NCI-H748 (cell line): Measurements from ENCODE around the gene KRTAP9-4.
A peak's percentile ranks its signal among the peaks of the same experiment; 100 is the strongest.
"Not testable (repeated sequence)": the region's sequence is repeated elsewhere in the genome, so short reads cannot be mapped to it uniquely, and the experiment has no call there.

Experiments used
- DNase-seq: peaks from one replicate; lab custom pipeline; 2025; ENCODE audit not compliant: unreplicated experiment; lab: John Stamatoyannopoulos, UW

The KRTAP9-4 gene, protein sequence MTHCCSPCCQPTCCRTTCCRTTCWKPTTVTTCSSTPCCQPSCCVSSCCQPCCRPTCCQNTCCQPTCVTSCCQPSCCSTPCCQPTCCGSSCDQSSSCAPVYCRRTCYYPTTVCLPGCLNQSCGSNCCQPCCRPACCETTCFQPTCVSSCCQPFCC

DNA sequence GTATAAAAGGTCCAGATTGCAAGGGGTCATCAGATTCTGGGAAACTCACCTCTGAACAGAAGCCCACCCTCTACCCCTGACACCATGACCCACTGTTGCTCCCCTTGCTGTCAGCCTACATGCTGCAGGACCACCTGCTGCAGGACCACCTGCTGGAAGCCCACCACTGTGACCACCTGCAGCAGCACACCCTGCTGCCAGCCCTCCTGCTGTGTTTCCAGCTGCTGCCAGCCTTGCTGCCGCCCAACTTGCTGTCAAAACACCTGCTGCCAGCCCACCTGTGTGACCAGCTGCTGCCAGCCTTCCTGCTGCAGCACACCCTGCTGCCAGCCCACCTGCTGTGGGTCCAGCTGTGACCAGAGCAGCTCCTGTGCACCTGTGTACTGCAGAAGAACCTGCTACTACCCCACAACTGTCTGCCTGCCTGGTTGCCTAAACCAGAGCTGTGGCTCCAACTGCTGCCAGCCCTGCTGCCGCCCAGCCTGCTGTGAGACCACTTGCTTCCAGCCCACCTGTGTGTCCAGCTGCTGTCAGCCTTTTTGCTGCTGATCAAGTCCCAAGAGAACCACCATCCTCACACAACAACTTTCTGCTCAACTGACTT, at the start of gene KRTAP9-4:
TSS of gene KRTAP9-4 (plus strand) at position 51 of the 604 bp plus-strand sequence. CDS start at position 85, 34 bp downstream.
- peak; percentile 39 for DNase-seq

DNA sequence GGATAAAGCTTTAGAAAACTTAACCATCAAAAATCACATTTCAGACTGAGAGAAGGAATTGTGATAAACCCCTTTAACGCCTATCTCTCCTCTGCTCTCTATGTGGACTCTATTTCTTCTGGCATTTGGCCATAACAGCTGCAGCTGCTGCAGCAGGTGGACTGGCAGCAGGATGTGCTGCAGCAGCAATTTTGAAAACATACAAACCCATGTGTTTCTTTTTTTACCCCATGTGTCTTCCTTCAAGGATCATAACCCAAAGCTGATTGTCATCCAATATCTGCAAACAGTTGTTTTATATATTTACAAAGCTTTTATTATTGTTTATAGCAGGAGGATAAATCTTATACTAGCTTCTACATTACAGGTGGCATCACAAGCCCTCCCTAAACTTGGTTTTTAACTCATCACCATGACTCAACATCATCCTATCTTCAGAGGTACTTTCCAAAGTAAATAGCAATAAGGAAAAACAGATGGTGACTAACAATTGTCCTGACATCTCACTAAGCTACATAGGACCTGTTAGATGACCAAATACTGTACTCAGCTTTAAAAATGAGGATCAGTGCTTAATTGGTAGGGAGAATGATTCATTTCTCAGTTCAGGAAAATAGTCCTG, 37.5 kb upstream of the KRTAP9-4 start:
- peak; percentile 95 for DNase-seq

DNA sequence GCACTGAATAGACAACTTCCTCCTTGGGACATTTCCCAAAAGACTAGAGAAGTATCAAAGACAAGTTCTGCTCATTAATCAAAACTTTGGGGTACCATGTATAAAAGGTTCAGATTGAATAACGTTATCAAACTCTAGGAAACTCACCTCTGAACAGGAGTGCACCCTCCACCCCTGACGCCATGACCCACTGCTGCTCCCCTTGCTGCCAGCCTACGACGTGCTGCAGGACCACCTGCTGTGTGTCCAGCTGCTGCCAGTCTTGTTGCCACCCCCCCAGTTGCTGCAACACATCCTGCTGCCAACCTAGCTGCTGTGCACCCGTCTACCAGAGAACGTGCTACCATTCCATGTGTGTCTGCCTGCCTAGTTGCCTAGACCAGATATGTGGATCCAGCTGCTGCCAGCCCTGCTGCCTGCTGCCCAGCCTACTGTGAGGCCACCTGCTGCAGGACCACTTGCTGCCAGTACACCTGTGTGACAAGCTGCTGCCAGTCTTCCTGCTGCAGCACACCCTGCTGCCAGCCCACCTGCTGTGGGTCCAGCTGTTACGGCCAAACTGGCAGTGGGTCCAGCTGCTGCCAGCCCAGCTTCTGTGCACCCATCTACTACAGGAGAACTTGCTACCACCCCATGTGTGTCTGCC, 36.8 kb upstream of the KRTAP9-4 start:
- peak; percentile 94 for DNase-seq

DNA sequence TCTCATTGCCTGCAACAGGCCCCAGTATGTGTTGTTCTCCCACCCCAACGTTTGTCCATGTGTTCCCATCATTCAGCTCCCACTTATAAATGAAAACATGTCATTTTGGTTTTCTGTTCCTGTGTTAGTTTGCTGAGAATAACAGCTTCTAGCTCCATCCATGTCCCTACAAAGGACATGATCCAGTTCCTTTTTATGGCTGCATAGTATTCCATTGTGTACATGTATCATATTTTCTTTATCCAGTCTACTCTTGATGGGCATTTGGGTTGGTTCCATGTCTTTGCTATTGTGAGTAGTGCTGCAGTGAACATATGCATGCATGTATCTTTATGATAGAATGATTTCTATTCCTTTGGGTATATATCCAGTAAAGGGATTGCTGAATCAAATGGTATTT, 33.8 kb upstream of the KRTAP9-4 start:
- DNase-seq, result no peak

DNA sequence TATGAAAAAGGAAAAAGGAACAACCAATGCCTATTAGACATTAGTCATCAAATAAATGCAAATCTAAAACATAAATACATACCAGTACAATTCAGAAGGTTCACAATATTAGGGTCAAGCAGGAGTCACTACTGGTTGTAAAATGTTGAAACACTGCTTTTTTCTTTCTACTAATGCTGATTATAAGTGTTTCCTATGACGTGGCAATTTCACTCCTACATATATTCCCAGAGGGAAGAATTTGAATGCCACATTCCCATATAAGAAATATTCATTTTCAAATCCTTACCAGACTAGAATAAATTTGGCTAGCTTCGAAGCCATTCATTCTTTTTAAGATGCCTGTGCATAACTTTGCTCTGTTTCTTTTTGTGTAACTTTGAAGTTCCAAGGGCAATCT, 25.7 kb upstream of the KRTAP9-4 start:
- DNase-seq, result no peak

DNA sequence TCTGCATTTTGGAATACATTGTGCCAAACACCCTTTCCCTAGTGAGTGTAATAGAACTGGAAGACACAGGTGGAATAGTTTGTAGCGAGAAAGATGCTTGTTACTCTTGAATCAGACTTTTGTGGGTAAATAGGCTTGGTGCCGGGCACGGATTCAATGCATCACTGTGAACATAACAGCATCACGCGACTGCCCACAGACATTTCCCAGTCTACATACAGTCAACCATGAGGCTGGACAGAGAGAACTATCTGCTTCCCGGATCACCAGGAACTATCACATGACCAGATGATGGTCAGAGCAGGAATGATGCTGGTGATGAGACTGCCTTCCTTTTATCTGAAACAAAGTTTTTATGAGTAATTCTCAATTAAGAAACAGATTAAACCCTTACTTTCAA, 23.4 kb upstream of the KRTAP9-4 start:
- DNase-seq, result no peak

DNA sequence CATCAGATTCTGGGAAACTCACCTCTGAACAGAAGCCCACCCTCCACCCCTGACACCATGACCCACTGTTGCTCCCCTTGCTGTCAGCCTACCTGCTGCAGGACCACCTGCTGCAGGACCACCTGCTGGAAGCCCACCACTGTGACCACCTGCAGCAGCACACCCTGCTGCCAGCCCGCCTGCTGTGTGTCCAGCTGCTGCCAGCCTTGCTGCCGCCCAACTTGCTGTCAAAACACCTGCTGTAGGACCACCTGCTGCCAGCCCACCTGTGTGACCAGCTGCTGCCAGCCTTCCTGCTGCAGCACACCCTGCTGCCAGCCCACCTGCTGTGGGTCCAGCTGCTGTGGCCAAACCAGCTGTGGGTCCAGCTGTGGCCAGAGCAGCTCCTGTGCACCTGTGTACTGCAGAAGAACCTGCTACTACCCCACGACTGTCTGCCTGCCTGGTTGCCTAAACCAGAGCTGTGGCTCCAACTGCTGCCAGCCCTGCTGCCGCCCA, 22.8 kb upstream of the KRTAP9-4 start, which contains the start of gene KRTAP9-2:
TSS of gene KRTAP9-2 (plus strand) at position 51 of the 498 bp plus-strand sequence. CDS start at position 58, 7 bp downstream.
- not testable (repeated sequence) for DNase-seq

DNA sequence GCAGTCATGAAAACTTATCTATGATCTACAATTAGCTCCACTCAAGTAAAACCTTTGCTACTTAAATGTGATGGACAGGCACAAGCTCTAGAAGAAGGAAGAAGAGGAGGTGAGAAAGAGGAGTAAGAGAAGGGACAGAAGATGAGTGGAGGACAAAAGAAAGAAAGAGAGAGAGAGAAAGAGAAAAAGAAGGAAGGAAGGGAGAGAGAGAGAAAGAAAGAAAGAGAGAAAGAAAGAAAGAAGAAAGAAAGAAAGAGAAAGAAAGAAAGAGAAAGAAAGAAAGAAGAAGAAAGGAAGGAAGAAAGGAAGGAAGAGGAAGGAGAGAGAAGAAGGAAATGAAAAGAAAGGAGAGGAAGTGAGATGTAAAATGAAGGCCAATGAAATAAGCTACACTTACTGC, 19.4 kb upstream of the KRTAP9-4 start:
- DNase-seq, result no peak

DNA sequence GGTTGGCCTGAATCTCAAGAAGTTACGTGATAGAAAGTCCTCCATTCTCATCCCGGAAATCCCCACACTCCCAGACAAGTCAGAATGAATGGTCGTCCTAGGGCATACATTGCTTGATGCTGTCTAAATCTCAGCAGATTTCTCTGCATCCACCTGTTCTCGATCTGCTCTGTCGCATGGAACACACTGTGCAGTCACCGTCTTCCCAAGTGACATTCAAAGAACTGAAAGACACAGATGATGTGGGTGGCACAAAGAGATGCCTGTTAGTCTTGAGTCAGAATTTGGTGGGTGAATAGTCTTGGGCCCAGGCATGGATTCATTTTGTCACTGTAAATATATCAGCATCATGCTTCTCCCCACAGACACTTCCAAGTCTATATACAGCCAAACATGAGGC, 17.8 kb upstream of the KRTAP9-4 start:
- DNase-seq, result no peak

DNA sequence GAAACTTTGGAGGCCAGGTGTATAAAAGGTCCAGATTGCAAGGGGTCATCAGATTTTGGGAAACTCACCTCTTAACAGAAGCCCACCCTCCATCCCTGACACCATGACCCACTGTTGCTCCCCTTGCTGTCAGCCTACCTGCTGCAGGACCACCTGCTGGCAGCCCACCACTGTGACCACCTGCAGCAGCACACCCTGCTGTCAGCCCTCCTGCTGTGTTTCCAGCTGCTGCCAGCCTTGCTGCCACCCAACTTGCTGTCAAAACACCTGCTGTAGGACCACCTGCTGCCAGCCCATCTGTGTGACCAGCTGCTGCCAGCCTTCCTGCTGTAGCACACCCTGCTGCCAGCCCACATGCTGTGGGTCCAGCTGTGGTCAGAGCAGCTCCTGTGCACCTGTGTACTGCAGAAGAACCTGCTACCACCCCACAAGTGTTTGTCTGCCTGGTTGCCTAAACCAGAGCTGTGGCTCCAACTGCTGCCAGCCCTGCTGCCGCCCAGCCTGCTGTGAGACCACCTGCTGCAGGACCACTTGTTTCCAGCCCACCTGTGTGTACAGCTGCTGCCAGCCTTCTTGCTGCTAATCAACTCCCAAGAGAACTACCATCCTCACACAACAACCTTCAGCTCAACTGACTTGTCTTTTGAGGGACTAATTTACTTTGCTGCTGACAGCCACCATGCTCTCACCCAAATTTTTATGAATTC, 16.9 kb upstream of the KRTAP9-4 start, which contains the start of gene KRTAP9-3:
TSS of gene KRTAP9-3 (plus strand) at position 51 of the 707 bp plus-strand sequence. CDS start at position 104, 53 bp downstream.
- not testable (repeated sequence) for DNase-seq

DNA sequence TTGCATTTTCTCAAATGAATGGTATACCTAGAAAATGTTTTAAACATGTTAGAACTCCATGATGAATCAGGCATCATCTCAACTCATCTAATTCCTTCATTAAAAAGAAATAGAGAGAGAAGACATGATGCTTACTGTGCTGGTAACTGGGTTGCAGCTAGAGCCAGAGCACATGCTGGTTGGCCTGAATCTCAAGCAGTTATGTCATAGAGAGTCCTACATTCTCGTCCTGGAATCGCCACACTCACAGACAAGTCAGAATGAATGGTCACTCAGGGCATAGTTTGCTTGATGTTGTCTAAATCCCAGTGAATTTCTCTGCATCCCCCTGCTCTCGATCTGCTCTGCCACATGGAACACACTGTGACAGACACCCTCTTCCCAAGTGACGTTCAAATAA, 12.4 kb upstream of the KRTAP9-4 start:
- DNase-seq, result not testable (repeated sequence)

DNA sequence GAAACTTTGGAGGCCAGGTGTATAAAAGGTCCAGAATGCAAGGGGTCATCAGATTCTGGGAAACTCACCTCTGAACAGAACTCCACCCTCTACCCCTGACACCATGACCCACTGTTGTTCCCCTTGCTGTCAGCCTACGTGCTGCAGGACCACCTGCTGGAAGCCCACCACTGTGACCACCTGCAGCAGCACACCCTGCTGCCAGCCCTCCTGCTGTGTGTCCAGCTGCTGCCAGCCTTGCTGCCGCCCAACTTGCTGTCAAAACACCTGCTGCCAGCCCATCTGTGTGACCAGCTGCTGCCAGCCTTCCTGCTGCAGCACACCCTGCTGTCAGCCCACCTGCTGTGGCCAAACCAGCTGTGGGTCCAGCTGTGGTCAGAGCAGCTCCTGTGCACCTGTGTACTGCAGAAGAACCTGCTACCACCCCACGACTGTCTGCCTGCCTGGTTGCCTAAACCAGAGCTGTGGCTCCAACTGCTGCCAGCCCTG, 11.5 kb upstream of the KRTAP9-4 start, which contains the start of gene KRTAP9-8:
TSS of gene KRTAP9-8 (plus strand) at position 51 of the 489 bp plus-strand sequence. CDS start at position 104, 53 bp downstream.
- DNase-seq, result not testable (repeated sequence)

DNA sequence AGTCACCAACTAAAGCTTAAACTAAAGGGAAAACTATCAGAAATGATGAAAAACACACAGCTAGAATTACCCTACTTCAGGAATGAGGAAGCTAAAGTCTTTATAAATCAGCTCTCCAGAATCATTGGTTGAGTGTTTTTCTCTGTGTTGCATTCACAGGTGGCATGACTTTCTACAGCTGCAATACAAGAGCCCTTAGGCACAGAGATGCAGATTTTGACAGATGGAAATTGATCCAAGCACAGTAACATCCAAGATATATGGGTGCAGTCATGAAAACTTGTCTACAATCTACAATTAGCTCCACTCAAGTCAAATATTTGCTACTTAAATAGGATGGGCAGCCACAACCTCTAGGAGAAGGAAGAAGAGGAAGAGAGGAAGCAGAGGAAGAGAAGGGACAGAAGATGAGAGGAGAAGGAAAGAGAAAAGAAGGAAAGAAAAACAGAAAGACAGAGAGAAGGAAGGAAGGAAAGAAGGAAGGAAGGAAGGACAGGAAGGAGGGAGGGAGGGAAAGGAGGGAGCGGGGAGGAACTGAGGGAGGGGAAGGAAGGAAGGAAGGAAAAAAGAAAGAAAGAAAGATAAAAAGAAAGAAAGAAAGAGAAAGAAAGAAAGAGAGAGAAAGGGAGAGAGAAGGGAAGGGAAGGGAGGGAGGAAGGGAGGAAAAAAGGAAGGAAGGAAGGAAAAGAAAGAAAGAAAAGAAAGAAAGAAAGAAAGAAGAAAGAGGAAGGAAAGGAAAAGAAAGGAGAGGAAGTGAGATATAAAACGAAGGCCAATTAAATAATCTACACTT, 2.3 kb upstream of the KRTAP9-4 start:
- DNase-seq, result not testable (repeated sequence)

DNA sequence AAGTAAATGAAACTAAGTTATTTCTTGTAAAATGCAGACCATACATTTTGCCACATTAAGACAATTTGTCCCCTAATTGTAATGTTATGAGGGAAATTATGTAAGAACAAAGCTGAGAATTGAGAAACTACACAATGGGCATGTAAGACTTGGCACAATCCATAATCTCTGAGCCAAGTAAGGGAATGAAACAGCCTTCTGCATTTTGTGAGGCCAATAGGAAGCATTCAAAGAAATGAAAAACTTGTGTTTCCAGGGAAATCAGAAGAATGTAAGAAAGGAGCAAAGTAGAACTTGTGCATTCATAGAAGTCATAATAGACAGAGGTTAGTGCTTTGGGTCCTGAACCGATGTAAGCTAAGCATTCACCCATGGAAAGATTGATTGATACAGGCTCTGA, 1.8 kb downstream of the KRTAP9-4 start:
- DNase-seq, result no peak

DNA sequence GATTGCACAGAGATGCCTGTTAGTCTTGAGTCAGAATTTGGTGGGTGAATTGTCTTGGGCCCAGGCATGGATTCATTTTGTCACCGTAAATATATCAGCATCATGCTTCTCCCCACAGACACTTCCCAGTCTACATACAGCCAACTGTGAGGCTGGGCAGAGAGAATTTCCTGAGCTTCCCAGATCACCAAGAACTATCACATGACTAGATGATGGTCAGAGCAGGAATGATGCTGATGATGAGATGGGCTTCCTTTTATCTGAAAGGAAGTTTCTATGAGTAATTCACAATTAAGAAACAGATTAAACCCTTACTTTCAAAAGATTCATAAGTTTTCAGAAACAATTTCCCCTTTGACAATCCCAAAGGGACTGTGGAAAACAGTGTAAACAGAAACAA, 5.4 kb downstream of the KRTAP9-4 start:
- no peak for DNase-seq

DNA sequence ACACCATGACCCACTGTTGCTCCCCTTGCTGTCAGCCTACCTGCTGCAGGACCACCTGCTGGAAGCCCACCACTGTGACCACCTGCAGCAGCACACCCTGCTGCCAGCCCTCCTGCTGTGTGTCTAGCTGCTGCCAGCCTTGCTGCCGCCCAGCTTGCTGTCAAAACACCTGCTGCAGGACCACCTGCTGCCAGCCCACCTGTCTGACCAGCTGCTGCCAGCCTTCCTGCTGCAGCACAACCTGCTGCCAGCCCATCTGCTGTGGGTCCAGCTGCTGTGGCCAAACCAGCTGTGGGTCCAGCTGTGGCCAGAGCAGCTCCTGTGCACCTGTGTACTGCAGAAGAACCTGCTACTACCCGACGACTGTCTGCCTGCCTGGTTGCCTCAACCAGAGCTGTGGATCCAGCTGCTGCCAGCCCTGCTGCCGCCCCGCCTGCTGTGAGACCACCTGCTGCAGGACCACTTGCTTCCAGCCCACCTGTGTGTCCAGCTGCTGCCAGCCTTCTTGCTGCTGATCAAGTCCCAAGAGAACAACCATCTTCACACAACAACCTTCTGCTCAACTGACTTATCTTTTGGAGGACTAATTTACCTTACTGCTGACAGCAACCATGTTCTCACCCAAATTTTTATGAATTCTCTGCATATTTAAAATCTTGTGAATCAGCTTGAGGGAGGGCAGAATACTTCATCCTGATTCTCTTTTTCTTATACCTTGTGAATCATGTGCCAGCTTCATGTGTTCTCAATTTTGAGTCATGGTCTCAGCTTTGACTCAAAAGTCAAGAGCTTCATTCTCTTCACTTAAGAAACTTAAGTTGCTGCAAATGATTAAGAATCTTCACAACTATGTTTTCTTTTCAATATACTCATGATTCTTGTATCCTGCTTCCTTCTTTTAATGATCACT, 6.1 kb downstream of the KRTAP9-4 start, which contains the start of gene KRTAP9-9:
TSS of gene KRTAP9-9 (plus strand) at position 4 of the 910 bp plus-strand sequence.
- peak; percentile 20 for DNase-seq

DNA sequence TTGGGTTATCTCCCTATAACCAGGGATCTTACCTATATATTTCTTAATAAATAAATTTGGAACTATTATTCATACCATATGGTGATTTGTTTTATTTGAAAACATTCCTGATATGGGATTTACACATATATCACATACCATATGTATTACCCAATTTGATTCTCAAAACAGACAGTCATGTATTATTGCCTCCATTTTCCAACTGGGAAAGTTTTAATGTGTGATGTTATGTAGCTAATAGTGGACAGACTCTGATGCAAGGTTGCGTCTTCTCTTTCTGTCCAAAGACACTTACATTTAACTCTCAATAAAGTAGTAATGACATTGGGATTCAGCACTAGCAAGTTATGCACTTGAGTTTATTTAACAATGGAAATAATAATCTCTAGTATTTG, 6.8 kb downstream of the KRTAP9-4 start:
- DNase-seq, result no peak

DNA sequence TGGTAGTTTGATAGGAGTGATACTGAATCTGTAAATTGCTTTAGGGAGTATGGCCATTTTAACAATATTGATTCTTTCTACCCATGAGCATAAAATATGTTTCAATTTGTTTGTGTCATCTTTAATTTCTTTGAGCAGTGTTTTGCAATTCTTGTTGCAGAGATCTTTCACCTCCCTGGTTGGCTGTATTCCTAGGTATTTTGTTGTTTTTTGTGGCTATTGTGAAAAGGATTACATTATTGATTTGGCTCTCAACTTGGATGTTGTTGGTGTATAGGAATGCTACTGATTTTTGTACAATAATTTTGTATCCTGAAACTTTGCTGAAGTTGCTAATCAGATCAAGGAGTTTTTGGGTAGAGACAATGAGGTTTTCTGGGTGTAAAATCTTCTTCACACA, 8.9 kb downstream of the KRTAP9-4 start:
- DNase-seq, result no peak

DNA sequence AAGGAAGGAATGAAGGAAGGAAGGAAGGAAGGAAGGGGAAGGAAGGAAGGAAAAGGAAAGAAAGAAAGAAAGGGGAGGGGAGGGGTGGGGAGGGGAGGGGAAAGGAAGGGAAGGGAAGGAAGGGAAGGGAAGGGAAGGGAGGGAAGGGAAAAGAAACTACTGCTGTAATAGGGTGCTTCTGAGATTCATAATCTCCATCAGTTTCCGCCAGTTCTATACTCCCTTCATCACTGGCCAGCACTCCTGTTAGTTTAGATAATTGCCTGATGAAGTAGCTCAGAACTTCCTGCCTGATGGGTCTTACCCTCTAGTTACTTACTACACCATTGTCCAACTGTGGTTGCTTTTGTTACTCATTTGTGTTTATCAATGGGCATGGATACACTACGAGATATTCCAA, 13.7 kb downstream of the KRTAP9-4 start:
- no peak for DNase-seq
